ENCODE results near the gene PEX3.
"Not testable (repeated sequence)": the region's sequence is repeated elsewhere in the genome, so short reads cannot be mapped to it uniquely, and the experiment has no call there.

The PEX3 gene

DNA sequence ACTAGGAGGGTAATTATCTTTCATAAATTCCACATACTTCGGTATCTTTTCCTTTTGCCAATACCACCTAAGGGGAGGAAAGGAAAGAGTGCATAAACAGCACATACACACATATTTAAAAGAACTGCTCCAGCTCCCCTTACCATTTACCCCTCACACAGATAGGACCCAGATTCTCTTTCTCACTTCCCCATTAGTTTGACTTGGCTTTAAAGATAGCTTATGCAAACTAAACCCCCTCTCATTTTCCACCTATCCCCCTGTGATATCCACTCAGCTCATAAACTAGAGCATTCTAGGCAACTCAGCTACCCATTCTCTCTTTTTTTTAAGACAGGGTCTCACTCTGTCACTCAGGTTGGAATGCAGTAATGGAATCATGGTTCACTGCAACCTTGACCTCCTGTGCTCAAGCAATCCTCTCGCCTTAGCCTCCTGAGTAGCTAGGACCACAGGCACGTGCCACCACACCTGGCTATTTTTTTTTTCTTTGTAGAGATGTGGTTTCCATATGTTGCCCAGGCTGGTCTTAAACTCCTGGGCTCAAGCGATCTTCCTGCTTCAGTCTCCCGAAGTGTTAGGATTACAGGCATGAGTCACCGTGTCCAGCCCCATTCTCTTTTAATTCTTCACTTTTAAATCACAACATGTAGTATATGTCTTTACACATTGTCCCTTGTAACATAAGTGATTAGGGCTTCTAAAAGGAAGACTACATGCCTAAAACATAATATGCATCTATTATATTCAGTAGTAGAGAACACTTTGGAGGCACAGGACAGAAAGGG, 56.9 kb downstream of the PEX3 start:
- no peak for DNase-seq

DNA sequence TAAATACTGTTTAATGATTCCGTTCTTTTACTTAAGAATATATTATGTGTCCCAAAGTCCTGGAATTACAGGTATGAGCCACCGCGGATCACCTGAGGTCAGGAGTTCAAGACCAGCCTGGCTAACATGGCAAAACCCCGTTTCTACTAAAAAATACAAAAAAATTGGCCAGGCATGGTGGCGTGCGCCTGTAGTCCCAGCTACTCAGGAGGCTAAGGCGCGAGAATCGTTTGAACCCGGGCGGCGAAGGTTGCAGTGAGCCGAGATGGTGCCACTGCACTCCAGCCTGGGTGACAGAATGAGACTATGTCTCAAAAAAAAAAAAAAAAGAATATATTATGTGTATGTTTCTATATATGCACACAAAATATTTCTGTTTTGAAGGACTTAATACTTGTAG, 59.7 kb downstream of the PEX3 start:
- DNase-seq: not testable (repeated sequence)

DNA sequence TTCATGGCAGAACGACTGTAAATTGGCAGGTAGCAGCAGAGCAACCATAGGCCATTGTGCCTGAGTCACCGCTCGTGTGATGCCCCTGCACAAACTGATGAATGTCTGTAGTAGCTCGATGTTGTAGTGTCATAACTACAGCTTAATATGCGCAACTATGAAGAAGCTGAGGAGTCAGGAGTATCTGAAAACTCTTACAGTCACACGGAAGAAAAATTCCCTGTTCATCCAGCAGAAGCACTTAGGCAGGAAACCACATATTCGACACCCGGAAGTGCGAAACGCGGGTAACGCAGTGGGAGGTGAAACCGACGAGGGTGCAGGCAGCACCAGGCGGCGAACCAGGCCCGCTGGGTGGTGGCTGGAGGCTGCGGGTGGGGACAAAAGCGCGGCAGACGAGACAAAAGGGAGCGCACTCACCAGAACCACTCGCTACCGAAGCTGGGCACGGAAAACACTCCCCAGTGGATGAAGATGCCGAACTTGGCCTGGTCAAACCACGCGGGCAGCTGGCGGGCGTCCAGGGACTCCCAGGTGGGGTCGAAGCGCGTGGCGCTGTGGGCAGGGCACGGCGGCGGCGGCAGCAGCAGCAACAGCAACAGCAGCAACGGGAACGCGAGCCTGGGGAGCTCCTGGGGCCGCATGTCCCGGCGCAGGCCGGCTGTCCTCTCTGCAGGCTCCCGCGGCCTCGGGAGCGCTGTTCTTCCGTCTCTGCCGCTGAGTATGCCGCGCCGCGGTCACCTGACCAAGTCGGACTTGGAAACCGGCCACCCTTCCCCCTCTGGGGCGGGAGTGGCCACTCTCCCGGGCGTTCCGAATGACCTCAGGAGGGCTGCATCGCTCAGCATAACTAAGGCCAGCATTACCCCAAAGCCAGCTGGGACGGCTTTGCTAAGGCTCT, 60.6 kb downstream of the PEX3 start, which contains the start of gene FUCA2:
TSS of gene FUCA2 (minus strand) at position 730 of the 901 bp plus-strand sequence. CDS start at position 644, 86 bp downstream.
- DNase-seq: peak; percentile 63

DNA sequence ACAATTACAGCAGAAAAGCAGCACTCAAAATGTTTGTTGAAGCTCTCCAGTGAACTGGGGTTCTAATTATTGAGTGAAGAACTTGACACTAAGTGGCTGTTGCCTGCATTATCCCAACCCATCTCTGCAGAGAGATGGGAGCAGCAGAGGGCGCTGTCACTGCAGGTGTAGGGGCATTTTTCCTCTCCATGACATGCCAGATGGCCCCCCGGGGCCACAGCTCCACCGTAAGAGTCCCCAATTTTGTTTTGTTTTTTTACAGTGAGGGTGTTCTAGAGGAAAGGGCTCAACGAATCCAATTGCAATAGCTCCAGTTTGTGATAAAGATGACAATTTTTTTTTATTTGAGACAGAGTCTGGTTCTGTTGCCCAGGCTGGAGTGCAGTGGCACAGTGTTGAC, 62.8 kb downstream of the PEX3 start:
- DNase-seq: no peak

- no peak for DNase-seq
These were observed 64.6 kb downstream of the PEX3 start for GRCh38 chr6:143515061-143515760.

DNA sequence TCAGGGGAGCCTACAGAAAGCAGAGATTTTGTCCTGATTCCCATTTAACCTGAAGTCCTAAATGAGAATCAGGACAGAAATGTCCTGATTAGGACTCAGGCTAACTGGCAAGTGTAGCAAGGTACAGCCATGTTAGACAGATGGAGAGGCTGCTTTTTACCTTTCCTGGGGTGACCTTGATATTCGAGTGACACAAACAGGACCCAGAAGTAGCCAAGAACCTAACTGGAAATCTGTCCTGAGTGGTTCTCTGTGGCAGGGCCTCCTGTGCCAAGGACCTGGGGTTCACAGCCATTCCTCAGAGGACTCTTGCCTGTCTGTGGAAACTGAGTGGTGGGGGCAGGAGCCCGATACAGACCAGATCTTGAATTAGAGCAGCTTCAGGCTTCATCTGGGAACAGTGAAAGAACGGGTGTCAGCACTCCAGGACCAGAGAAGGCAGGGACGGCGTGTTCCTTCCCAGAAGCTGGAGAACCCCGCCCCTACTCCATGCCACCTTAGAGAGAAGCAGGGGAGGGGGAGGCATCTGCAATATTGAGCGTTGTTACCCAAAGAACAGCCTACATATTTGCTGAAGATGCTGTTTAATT, 65.3 kb downstream of the PEX3 start:
- DNase-seq: no peak

DNA sequence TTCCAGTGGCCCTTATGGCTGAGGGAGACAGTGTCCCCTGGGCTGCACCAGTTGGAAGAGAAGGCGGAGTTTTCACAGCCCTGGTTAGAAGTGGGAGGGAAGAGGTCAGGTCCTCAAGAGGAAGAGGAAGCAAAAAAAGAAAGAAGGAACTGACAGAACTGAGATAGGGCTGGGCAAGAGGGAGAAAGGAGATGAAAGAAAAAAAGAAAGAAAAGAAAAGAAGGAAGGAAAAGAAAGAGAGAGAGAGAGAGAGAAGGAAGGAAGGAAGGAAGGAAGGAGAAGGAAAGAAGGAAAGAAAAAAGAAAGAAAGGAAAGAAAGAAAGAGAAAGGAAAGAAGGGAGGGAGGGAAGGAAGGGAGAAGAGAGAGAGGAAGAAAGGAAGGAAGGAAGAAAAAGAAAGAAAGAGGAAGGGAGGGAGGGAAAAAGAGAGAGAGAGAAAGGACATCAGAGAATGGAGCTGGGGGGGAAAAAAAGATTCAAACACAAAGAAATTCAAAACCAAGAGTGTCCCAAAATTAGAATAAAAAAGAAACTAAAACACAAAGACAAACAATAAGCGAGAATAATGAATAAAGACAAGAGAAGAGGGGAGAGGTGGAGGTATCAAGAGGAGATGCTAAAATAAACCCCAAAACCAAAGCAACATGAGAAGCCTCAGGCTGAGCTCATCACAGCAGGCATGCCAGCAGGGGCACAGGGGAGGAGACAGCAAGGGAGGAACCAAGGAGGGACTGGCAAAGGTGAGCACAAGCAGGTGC, 66.3 kb downstream of the PEX3 start:
- no peak for DNase-seq

- no peak for DNase-seq
These were observed 66.8 kb downstream of the PEX3 start for GRCh38 chr6:143517447-143517773.

- peak; percentile 15 for DNase-seq
These were observed 71.5 kb downstream of the PEX3 start for GRCh38 chr6:143522039-143522600.

DNA sequence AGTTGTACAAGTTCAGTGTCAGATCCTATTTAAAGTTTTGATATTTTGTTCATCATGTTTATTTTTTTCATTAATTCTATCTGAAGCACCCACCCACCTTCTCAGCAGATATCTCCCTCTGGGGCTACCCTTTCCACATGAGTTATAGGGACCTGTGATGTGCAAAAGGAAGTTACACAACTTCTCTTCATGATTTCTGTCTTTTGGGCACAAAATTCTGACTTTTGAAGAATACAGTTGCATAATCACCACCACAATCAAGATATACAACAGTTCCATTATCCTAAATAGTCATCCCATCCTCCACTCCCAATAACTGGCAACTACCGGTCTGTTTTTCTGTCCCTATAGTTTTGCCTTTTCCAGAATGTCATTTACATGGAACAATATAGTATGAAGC, 74.8 kb downstream of the PEX3 start:
- DNase-seq: no peak

DNA sequence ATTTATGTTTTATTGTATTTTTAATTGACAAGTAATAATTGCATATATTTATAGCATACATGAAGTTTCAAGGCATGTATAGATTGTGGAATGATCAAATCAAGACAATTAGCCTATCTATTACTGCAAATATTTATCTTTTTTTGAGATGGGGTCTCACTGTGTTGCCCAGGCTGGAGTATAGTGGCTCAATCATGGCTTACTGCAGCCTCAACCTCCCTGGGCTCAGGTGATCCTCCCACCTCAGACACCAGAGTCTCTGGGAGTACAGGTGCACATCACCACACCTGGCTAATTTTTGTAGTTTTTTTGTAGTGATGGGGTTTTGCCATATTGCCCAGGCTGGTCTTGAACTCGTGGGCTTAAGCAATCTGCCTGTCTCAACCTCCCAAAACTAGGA, 77.1 kb downstream of the PEX3 start:
- no peak for DNase-seq

GRCh38 chr6:143528164-143528811, 77.7 kb downstream of the PEX3 start:
- DNase-seq: no peak

- no peak for DNase-seq
These were observed 78.5 kb downstream of the PEX3 start for GRCh38 chr6:143529095-143529494.

DNA sequence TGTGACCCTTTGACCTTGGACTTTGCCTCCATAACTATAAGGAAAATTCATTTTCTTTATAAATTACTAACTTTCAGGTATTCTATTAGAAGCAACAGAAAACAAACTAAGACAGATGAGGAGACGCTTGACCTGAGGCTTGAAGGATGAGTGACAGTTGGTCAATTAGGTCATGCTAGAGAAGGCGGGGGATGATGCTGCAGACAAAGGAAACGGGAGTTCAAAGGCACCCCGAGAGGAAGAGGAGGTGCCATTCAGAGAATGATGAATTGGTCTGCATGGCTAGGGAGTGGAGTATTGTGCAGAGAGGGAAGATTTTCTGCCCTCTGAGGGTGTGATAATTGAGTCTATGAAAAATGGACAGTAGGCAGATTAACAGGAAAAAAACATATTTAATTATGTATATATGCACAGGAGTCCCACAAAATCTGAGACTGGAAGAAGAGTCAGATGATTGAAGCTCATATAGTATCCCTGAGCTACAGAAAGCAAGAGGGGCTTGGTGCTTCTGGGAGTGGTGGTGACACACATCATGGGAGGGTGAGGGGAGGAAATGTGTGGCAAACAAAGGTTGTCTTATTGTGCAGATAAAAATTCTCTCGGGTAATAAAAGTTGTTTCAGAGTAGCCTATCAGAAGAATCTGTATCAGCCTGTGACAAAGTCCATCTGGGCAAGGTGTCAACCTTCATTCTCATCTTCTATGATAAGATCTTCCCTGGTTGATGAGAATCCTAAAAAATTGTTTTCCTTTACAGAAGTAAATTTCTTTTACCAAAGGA, 81.3 kb downstream of the PEX3 start:
- DNase-seq: no peak

DNA sequence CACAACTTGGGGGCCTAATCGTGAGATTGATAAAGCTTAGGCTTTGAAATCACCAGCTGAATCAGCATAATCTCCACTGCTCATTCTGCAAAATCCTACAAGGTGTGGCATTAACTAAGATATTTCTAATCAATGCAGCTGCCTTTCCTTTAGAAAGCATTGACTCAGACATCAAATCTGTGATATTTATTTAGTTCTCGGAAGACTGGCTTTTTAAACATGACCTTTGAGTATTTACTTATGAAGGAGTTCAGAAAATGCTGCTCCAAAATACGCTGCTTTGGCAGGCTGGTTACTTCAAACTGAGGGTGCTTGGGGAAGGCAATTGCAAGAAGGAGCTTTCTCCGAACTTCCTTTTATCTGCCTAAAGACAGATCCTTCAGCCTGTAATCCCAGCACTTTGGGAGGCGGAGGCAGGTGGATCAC, 84.6 kb downstream of the PEX3 start:
- DNase-seq: no peak

DNA sequence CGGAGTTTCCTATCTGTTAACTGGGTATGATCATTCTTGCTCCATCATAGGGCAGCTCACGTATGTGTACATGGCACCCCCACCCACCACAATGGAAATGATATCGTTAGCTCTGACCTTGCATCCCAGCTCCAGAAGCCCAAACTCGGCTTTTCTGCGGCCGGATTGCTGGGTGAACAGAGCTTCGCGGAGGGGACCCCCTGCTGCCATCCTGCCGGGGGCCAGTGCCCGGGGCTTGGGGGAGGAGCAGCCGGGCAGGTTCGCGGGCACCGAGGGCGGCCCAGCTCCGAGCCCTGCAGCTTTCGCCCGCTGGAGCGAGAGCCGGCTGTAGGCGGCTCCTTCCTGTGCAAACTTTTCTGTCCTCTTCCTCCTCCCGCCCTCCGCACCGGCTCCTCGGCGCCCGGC, 85.9 kb downstream of the PEX3 start:
- peak; percentile 18 for DNase-seq

- peak; percentile 24 for DNase-seq
These were observed 86.5 kb downstream of the PEX3 start for GRCh38 chr6:143536866-143537691.

DNA sequence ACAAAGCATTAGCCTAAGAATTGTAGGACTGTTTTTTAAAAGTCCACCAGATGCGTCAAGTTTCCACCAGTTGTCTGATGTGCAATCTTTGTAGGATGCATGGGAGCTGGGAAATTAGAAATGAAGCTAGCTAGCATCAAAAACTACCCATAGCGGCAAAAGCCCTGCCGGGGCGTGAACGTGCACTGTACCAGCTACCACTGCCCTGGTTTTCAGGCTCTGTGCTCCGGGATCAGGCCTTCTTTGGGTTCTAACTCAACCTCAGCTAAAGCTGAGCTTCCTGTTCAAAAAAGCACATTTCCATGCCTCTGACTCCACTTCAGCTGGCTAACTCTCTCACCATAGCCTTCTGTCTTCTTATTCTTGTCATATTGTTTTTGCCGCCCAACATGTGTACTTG, 87.8 kb downstream of the PEX3 start:
- DNase-seq: no peak

GRCh38 chr6:143539106-143539505, 88.5 kb downstream of the PEX3 start:
- no peak for DNase-seq

- DNase-seq: no peak
These were observed 89.1 kb downstream of the PEX3 start for GRCh38 chr6:143539734-143540133.
